NCI-H460 (cell line): Measurements from ENCODE around the gene CPNE5. TPM values are rescaled to one million over a fixed set of nuclear protein-coding genes. Genes with fewer than 3 reads are reported as not detected.

Source experiments
- DNase-seq: peaks from one replicate; pipeline ENCODE4 v3.0.0-alpha.2; 2016; ENCODE audit warnings: low read depth; ENCODE audit errors: extremely low read depth
- total RNA-seq: library from RNA; depleted of rRNA; stranded (reverse); fragments of >200 nt; shearing (Covaris generic); gene quantifications from 2 replicates; pipeline ENCODE4 v1.2.3, GENCODE V29; 2014

CPNE5 gene
- total RNA-seq, 1 experiment from 2014 or later = 0.07 TPM

- DNase-seq = no peak
Measured at GRCh38 chr6:36769183-36769675, 70.0 kb downstream of the CPNE5 start.

- no peak for DNase-seq
Measured at GRCh38 chr6:36766399-36766945, 72.8 kb downstream of the CPNE5 start.

GRCh38 chr6:36765594-36766398, 73.4 kb downstream of the CPNE5 start:
- peak; percentile 67 for DNase-seq

GRCh38 chr6:36765190-36765589, 74.1 kb downstream of the CPNE5 start:
- no peak for DNase-seq

DNA sequence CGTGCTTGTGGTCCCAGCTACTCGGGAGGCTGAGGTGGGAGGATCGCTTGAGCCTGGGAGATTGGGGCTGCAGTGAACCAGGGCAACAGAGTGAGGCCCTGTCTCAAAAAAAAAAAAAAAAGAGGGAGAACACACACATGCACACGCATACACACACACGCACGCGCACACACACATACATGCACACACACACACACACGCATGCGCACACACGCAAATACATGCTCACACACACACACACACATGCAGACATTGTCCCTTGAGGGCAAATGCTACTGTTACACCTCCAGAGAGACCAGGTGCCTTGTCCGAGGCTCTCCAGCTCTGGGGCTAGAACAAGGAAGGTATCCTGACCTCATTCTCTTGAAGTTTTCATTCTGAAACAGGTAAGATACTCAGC, 77.1 kb downstream of the CPNE5 start:
- DNase-seq = no peak

DNA sequence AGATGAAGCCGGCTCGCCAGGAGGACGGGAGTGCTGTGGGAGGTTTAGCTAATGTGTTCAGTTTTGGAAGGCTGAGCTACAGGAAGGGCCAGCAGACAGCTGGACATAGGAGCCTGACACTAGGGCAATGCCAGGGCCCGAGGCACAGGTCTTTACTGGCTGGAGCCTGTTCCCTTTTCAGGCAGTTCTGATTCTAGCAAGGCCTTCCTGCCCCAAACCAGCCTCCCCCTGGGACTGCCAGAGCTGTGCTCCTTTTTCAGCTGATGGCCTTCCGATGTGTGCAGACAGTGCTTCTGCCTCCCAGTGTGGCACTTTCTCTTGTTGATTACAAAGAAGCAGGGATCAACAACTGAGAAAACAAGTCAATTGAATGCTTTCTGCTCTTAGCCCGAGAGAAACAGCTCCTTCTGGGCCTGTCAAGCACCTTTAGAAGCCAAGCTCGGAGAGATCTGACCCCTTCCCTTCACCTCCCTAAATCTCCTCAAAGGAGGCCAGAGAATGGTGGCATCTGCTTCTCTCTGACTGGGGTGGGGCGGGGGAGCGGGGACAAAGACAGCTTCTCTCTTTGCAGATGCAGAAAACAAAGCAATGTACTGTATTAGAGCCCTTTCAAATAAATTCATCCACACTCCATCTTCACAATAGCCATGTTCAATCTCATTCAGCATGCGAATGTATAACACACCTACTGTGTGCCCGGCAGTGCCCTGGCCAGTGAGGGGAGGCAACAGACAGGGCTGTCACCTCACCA, 78.4 kb downstream of the CPNE5 start:
- no peak for DNase-seq

DNA sequence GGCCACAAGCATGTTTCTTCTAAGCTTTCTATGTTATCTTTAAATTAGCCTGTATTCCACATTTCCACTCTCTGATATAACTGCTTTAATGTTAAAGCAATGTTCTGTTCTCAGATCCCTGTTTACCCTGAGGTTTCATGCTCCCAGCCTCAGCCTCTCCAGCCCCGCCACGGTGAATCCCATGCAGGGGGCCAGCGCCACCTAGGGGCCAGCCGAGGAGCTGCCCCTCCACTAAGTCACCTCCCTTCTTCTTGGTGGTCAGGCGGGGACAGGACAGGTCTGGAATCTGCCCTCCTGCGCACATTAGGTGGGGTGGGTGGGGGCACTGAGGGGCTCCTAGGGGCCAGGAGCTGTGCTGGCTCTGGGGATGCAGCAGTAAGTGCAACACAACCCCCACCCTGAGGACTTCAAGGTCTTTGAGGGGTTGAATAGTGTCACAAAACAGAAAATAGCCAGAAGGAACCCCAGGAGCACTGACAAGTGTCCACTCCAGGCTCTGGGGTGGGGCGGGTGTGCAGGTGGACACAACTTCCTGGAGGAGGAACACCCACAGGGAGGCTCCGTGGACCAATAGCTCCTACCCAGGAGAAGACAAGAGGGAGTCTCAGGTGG, 80.0 kb downstream of the CPNE5 start:
- peak; percentile 49 for DNase-seq

GRCh38 chr6:36758516-36759147, 80.6 kb downstream of the CPNE5 start:
- no peak for DNase-seq

- no peak for DNase-seq
Measured at GRCh38 chr6:36757943-36758508, 81.2 kb downstream of the CPNE5 start.

GRCh38 chr6:36757206-36757605, 82.0 kb downstream of the CPNE5 start:
- no peak for DNase-seq

DNA sequence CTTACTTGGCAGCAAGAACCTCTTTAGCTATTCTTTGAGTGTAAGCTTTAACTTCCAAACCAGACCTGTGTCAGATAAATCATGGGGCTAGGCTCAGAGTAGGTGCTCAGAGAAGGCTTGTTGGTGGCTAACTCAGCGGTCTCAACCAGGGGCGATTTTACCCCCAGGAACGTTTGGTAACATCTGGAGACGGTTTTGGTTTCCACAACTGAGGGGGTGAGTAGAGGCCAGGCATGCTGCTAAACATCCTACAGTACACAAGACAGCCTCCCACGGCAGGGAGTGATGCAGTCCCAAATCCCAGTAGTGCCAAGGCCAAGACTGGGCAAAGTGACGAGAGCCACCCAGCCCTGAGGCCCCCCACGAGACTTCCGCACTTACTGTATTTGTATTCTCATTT, 82.5 kb downstream of the CPNE5 start:
- DNase-seq = no peak

DNA sequence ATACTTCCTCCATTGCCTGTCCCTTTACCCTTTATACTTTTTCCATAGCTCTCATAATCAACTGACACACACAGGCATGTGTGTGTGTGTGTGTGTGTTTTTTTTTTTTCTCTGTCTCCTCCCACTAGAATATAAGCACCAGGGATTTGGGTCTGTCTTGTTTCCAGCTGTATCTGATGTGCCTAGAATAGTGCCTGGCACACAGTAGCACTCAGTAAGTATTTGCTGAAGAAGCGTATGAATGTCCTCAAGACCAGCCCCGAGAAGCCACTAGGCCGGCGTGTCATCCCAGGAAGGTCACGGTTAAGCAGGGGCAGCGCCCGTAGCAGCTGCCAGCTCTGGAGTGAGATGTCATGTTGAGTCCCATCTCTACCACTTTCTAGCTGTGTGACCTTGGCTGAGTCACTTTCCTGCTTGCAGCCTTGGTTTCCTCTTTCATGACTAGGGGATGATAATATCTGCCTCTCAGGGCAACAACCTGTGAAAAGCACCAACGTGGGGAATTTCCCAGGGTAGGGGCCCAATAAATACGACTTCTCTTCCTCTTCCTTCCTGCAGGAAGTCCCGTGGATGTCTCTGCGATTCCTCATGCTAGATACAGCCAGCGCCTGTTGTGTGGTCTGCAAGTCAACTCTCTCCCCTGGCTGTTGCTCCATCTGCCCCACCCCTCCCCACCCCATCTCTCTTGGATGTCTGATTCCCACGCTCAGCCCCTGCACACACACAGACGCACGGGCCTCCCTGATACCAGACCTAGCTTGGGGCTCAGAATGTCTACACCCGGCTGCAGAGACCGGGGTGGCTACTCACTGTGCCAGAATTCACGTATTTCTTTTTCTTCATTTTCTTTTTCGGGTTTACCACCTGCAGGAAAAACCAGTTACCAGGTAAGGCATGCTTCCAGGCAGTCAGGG, 83.6 kb downstream of the CPNE5 start:
- peak; percentile 75 for DNase-seq

- DNase-seq = no peak
Measured at GRCh38 chr6:36754582-36755434, 84.4 kb downstream of the CPNE5 start.

GRCh38 chr6:36753671-36754405, 85.4 kb downstream of the CPNE5 start:
- no peak for DNase-seq

DNA sequence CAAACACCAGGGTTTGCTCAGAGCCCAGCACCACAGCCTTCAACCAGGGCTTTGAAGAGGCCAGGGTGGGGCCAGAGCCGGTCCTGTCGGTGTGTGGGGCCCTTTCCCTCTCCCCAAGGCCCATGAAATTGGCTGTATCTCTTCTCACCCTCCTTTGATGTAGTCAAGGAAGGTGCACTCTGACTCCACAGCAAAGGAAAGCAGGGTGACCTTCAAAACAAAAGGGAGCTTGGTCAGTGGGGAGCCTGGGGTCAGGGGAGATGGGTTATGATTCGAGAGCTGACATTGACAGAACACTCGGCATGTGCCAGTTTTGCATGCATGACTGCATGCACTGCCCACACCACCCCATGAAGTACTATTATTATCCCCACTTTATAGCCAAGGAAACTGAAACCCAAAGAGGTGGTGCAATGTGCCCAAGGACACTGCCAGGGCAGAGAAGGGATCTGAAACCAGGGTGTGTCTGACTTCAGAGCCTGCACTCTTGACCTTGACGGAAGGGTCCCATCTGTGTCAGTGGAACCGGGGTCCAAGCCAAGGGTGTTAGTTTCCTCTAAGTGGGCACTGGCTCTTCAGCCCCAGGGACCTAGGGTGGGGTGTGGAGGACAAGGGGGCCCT, 86.2 kb downstream of the CPNE5 start:
- no peak for DNase-seq

GRCh38 chr6:36752187-36752885, 86.9 kb downstream of the CPNE5 start:
- no peak for DNase-seq

- DNase-seq = no peak
Measured at GRCh38 chr6:36751833-36752186, 87.4 kb downstream of the CPNE5 start.
